ENCODE measurements around the gene SLC66A1.
"Not testable (repeated sequence)": the region's sequence is repeated elsewhere in the genome, so short reads cannot be mapped to it uniquely, and the experiment has no call there.

Gene SLC66A1

GRCh38 chr1:19274636-19275035, 37.5 kb upstream of the SLC66A1 start:
- no peak overlapping the region for H3K4me3 ChIP-seq (ENCODE audit: control insufficient read depth, low read depth, low read length)
- no peak for TF ChIP-seq CTCF (conservative IDR thresholded peaks at IDR 0.05; ENCODE audit: control insufficient read depth, insufficient read depth, low read depth, low read length)
- no peak for DNase-seq (ENCODE audit: low read depth)

GRCh38 chr1:19283891-19284290, 28.2 kb upstream of the SLC66A1 start:
- H3K4me3 ChIP-seq (ENCODE audit: control insufficient read depth, low read depth, low read length): no peak overlapping the region
- no peak for TF ChIP-seq CTCF (conservative IDR thresholded peaks at IDR 0.05; ENCODE audit: control insufficient read depth, insufficient read depth, low read depth, low read length)
- DNase-seq (ENCODE audit: low read depth): no peak

GRCh38 chr1:19284881-19285280, 27.2 kb upstream of the SLC66A1 start:
- no peak for DNase-seq (ENCODE audit: low read depth)
- TF ChIP-seq CTCF (conservative IDR thresholded peaks at IDR 0.05; ENCODE audit: control insufficient read depth, insufficient read depth, low read depth, low read length): no peak
- no peak overlapping the region for H3K4me3 ChIP-seq (ENCODE audit: control insufficient read depth, low read depth, low read length)

- H3K4me3 ChIP-seq (ENCODE audit: control insufficient read depth, low read depth, low read length); DNase-seq (ENCODE audit: low read depth): not testable (repeated sequence)
These were observed 26.8 kb upstream of the SLC66A1 start for GRCh38 chr1:19285366-19285765.

- H3K4me3 ChIP-seq (ENCODE audit: control insufficient read depth, low read depth, low read length); DNase-seq (ENCODE audit: low read depth): not testable (repeated sequence)
These were observed 26.3 kb upstream of the SLC66A1 start for GRCh38 chr1:19285807-19286206.

GRCh38 chr1:19287436-19288185, 24.5 kb upstream of the SLC66A1 start:
- no peak overlapping the region for H3K4me3 ChIP-seq (ENCODE audit: control insufficient read depth, low read depth, low read length)
- no peak for DNase-seq (ENCODE audit: low read depth)
- TF ChIP-seq CTCF (conservative IDR thresholded peaks at IDR 0.05; ENCODE audit: control insufficient read depth, insufficient read depth, low read depth, low read length): no peak

GRCh38 chr1:19288324-19289241, 23.5 kb upstream of the SLC66A1 start, which contains the start of gene AKR7A3:
TSS of gene AKR7A3 (minus strand) at chr1:19288770. CDS start at chr1:19288709, 61 bp downstream.
- H3K4me3 ChIP-seq (ENCODE audit: control insufficient read depth, low read depth, low read length): peak within 1 kb of the TSS; percentile 37
- peak; percentile 9 for DNase-seq (ENCODE audit: low read depth)

- no peak overlapping the region for H3K4me3 ChIP-seq (ENCODE audit: control insufficient read depth, low read depth, low read length)
- no peak for TF ChIP-seq CTCF (conservative IDR thresholded peaks at IDR 0.05; ENCODE audit: control insufficient read depth, insufficient read depth, low read depth, low read length)
- DNase-seq (ENCODE audit: low read depth): no peak
These were observed 22.9 kb upstream of the SLC66A1 start for GRCh38 chr1:19289244-19289643.

Data from fibroblast of mammary gland (primary cell).